ENCODE results near the gene UCHL1.

Gene UCHL1

DNA sequence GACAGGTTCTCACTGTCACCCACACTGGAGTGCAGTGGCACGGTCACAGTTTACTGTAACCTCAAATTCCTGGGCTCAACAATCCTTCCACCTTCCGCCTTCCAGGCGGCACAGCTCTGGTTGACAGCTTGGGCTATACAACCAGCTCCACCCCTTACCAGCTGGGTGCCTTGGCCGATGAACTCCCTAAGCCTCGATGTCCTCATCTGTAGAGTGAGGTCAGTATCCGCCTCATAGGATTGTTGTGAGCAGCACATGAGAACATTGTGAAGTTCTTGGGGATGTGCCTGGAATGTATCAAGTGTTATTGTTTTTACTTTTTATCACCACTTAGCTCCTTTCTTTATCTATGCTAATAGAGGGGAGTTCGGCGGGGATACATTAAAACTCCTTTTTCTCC, 23.3 kb downstream of the UCHL1 start:
- no peak overlapping the region for H3K9ac ChIP-seq (ENCODE audit: low read length)
- no peaks in the 10 kb centered on the region for H3K36me3 ChIP-seq (ENCODE audit: control insufficient read depth, insufficient read depth, low read length)
- H3K27me3 ChIP-seq (ENCODE audit: control insufficient read depth, insufficient read depth, low read length) = no peaks in the 10 kb centered on the region
- no peak overlapping the region for H3K4me3 ChIP-seq (ENCODE audit: low read length)
- no peaks in the 10 kb centered on the region for H3K4me1 ChIP-seq (ENCODE audit: control insufficient read depth, insufficient read depth, low read length)
- H3K9me3 ChIP-seq (ENCODE audit: control insufficient read depth, low read length) = no peaks in the 10 kb centered on the region

GRCh38 chr4:41281038-41281634, 24.4 kb downstream of the UCHL1 start:
- no peaks in the 10 kb centered on the region for H3K27me3 ChIP-seq (ENCODE audit: control insufficient read depth, insufficient read depth, low read length)
- H3K9ac ChIP-seq (ENCODE audit: low read length) = no peak overlapping the region
- no peak overlapping the region for H3K4me3 ChIP-seq (ENCODE audit: low read length)
- H3K36me3 ChIP-seq (ENCODE audit: control insufficient read depth, insufficient read depth, low read length) = no peaks in the 10 kb centered on the region
- H3K4me1 ChIP-seq (ENCODE audit: control insufficient read depth, insufficient read depth, low read length) = no peaks in the 10 kb centered on the region
- H3K9me3 ChIP-seq (ENCODE audit: control insufficient read depth, low read length) = no peaks in the 10 kb centered on the region

GRCh38 chr4:41282366-41282765, 25.6 kb downstream of the UCHL1 start:
- H3K9me3 ChIP-seq (ENCODE audit: control insufficient read depth, low read length) = no peaks in the 10 kb centered on the region
- H3K9ac ChIP-seq (ENCODE audit: low read length) = no peak overlapping the region
- no peaks in the 10 kb centered on the region for H3K4me1 ChIP-seq (ENCODE audit: control insufficient read depth, insufficient read depth, low read length)
- H3K4me3 ChIP-seq (ENCODE audit: low read length) = no peak overlapping the region
- no peaks in the 10 kb centered on the region for H3K27me3 ChIP-seq (ENCODE audit: control insufficient read depth, insufficient read depth, low read length)
- no peaks in the 10 kb centered on the region for H3K36me3 ChIP-seq (ENCODE audit: control insufficient read depth, insufficient read depth, low read length)

DNA sequence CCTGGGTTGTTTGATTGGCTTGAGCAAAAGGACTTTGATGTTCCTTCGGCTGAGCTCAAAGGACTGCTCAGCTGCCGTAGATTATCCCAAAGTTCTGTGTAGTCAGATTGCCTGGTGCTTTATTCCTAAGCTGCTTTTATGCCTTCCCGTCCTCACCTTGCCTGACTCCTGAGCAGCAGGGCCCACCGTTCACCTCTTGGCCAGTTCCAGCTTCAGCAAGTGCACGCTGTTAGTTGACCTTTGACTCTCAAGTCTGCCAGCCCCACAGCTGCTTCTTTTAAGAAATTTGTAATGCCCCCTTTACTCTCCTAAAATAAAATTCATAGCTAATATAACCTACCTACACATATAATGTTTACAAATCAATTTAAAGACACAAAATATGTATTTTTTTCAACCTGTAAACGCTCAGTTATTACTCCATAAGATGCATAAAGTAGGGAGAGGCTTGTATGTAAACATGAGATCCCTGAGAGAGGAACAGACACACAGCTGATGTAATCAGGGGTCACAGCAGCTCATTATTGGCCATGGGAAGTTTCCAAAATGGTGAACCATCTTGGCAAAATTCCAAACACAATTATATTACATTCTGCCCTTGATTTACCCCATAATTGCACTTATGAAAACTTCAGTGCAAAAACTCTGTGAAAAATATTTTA, 28.6 kb downstream of the UCHL1 start:
- Histone ChIP-seq H3K27me3 (ENCODE audit: control insufficient read depth, insufficient read depth, low read length) (no peaks in the 10 kb centered on the region), H3K36me3 (ENCODE audit: control insufficient read depth, insufficient read depth, low read length) (no peaks in the 10 kb centered on the region), H3K9ac (ENCODE audit: low read length) (no peak overlapping the region), H3K9me3 (ENCODE audit: control insufficient read depth, low read length) (no peaks in the 10 kb centered on the region), H3K4me1 (ENCODE audit: control insufficient read depth, insufficient read depth, low read length) (no peaks in the 10 kb centered on the region), H3K4me3 (ENCODE audit: low read length) (no peak overlapping the region)

DNA sequence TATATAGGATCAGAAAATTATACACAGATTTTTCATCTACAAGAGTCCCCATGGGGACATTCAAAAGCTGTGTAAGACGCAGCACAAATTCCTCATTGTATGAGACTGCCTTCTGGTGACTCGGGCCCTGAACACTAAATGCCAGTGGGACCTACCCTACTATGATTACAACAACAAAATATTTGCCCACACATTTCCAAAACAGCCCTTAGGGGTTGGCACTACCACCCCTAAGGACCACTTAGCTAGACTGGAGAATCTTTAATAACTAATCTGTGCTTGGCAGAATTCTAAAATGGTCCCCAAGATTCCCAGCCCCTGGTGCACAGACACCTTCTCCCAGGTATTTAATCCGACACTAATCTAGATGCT, 29.1 kb downstream of the UCHL1 start:
- H3K4me1 ChIP-seq (ENCODE audit: control insufficient read depth, insufficient read depth, low read length) = no peaks in the 10 kb centered on the region
- H3K27me3 ChIP-seq (ENCODE audit: control insufficient read depth, insufficient read depth, low read length) = no peaks in the 10 kb centered on the region
- H3K9me3 ChIP-seq (ENCODE audit: control insufficient read depth, low read length) = no peaks in the 10 kb centered on the region
- no peaks in the 10 kb centered on the region for H3K36me3 ChIP-seq (ENCODE audit: control insufficient read depth, insufficient read depth, low read length)
- H3K4me3 ChIP-seq (ENCODE audit: low read length) = no peak overlapping the region
- H3K9ac ChIP-seq (ENCODE audit: low read length) = no peak overlapping the region

- Histone ChIP-seq H3K36me3 (ENCODE audit: control insufficient read depth, insufficient read depth, low read length) (no peaks in the 10 kb centered on the region), H3K9me3 (ENCODE audit: control insufficient read depth, low read length) (no peaks in the 10 kb centered on the region), H3K9ac (ENCODE audit: low read length) (no peak overlapping the region), H3K27me3 (ENCODE audit: control insufficient read depth, insufficient read depth, low read length) (no peaks in the 10 kb centered on the region), H3K4me1 (ENCODE audit: control insufficient read depth, insufficient read depth, low read length) (no peaks in the 10 kb centered on the region), H3K4me3 (ENCODE audit: low read length) (no peak overlapping the region)
These were observed 30.3 kb downstream of the UCHL1 start for GRCh38 chr4:41287005-41287404.

- Histone ChIP-seq H3K9ac (ENCODE audit: low read length) (no peak overlapping the region), H3K36me3 (ENCODE audit: control insufficient read depth, insufficient read depth, low read length) (no peaks in the 10 kb centered on the region), H3K4me3 (ENCODE audit: low read length) (no peak overlapping the region), H3K27me3 (ENCODE audit: control insufficient read depth, insufficient read depth, low read length) (no peaks in the 10 kb centered on the region), H3K4me1 (ENCODE audit: control insufficient read depth, insufficient read depth, low read length) (no peaks in the 10 kb centered on the region), H3K9me3 (ENCODE audit: control insufficient read depth, low read length) (no peaks in the 10 kb centered on the region)
These were observed 31.1 kb downstream of the UCHL1 start for GRCh38 chr4:41287852-41288251.

- H3K4me1 ChIP-seq (ENCODE audit: control insufficient read depth, insufficient read depth, low read length) = no peaks in the 10 kb centered on the region
- no peak overlapping the region for H3K4me3 ChIP-seq (ENCODE audit: low read length)
- no peaks in the 10 kb centered on the region for H3K9me3 ChIP-seq (ENCODE audit: control insufficient read depth, low read length)
- H3K27me3 ChIP-seq (ENCODE audit: control insufficient read depth, insufficient read depth, low read length) = no peaks in the 10 kb centered on the region
- no peak overlapping the region for H3K9ac ChIP-seq (ENCODE audit: low read length)
- H3K36me3 ChIP-seq (ENCODE audit: control insufficient read depth, insufficient read depth, low read length) = no peaks in the 10 kb centered on the region
These were observed 31.5 kb downstream of the UCHL1 start for GRCh38 chr4:41288254-41288653.

DNA sequence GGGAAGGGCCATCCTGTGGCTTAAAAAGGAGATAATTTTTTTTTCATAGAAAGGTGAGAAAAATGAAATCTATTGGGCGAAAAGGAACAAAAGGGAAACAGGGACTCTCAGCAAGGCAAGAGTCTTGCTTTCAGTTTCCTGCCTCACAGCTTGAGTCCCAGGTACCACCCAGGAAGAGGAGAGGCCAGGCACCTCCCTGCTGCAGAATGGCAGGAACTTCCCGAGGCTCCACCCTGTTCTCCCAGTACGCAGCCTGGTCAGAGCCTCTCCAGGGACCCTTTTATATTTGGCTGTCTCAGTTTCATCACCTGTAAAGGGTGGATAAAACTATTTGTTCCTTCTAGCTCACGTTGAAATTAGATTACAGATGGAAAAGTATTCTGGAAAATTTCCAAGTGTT, 33.8 kb downstream of the UCHL1 start:
- no peaks in the 10 kb centered on the region for H3K4me1 ChIP-seq (ENCODE audit: control insufficient read depth, insufficient read depth, low read length)
- no peak overlapping the region for H3K9ac ChIP-seq (ENCODE audit: low read length)
- peaks cover 7% of the 10 kb centered on the region for H3K9me3 ChIP-seq (ENCODE audit: control insufficient read depth, low read length)
- no peaks in the 10 kb centered on the region for H3K27me3 ChIP-seq (ENCODE audit: control insufficient read depth, insufficient read depth, low read length)
- H3K36me3 ChIP-seq (ENCODE audit: control insufficient read depth, insufficient read depth, low read length) = no peaks in the 10 kb centered on the region
- no peak overlapping the region for H3K4me3 ChIP-seq (ENCODE audit: low read length)

GRCh38 chr4:41294445-41295062, 37.8 kb downstream of the UCHL1 start:
- H3K9me3 ChIP-seq (ENCODE audit: control insufficient read depth, low read length) = peaks cover 7% of the 10 kb centered on the region
- no peak overlapping the region for H3K9ac ChIP-seq (ENCODE audit: low read length)
- H3K4me3 ChIP-seq (ENCODE audit: low read length) = no peak overlapping the region
- no peaks in the 10 kb centered on the region for H3K27me3 ChIP-seq (ENCODE audit: control insufficient read depth, insufficient read depth, low read length)
- no peaks in the 10 kb centered on the region for H3K36me3 ChIP-seq (ENCODE audit: control insufficient read depth, insufficient read depth, low read length)
- H3K4me1 ChIP-seq (ENCODE audit: control insufficient read depth, insufficient read depth, low read length) = no peaks in the 10 kb centered on the region

DNA sequence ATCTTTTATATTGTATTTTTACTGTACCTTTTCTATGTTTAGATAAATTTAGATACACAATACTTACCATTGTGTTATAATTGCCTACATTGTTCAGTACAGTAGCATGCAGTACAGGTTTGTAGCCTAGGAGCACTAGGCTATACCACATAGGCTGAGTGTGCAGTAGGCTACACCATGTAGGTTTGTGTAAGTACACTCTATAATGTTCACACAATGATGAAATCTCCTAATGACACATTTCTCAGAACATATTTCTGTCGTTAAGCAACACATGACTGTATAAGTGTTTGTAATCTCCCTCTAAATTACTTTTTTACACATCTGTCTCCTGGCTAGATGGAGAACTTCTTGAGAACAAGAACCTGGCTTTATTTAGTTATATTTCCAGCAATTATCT, 40.3 kb downstream of the UCHL1 start:
- Histone ChIP-seq H3K9me3 (ENCODE audit: control insufficient read depth, low read length) (peaks cover 7% of the 10 kb centered on the region), H3K9ac (ENCODE audit: low read length) (no peak overlapping the region), H3K36me3 (ENCODE audit: control insufficient read depth, insufficient read depth, low read length) (no peaks in the 10 kb centered on the region), H3K27me3 (ENCODE audit: control insufficient read depth, insufficient read depth, low read length) (no peaks in the 10 kb centered on the region), H3K4me1 (ENCODE audit: control insufficient read depth, insufficient read depth, low read length) (no peaks in the 10 kb centered on the region), H3K4me3 (ENCODE audit: low read length) (no peak overlapping the region)

DNA sequence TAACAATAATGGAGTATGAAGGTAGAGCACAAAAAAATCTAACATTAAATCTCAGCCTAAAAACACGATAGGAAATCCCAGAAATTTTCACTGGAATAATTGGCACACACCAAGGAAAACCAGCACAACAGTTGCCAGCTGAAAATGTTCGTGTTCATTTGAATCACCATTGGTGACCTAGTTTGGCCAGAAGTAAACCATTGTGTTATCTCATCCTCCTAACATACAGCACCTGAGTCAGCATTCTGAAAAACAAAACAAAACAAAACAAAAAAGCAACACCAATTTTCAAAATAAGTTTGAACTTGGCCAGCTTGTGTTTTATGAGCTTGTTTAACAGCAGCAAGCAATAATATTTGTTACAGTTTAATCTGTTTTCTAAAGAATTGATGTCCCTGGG, 41.1 kb downstream of the UCHL1 start:
- H3K9me3 ChIP-seq (ENCODE audit: control insufficient read depth, low read length) = peaks cover 7% of the 10 kb centered on the region
- no peaks in the 10 kb centered on the region for H3K36me3 ChIP-seq (ENCODE audit: control insufficient read depth, insufficient read depth, low read length)
- H3K27me3 ChIP-seq (ENCODE audit: control insufficient read depth, insufficient read depth, low read length) = no peaks in the 10 kb centered on the region
- no peaks in the 10 kb centered on the region for H3K4me1 ChIP-seq (ENCODE audit: control insufficient read depth, insufficient read depth, low read length)
- H3K9ac ChIP-seq (ENCODE audit: low read length) = no peak overlapping the region
- H3K4me3 ChIP-seq (ENCODE audit: low read length) = no peak overlapping the region

All from mucosa of stomach (tissue), 1 donor.